Activated naive CD8-positive, alpha-beta T cell treated with anti-CD3 and anti-CD28 coated beads, Interleukin-2, amount 50 U/mL, for 24 hours (primary cell): ENCODE data around the gene GPD2.

Experiments used
- ATAC-seq: fragments of 150-1000 bp; cut with Tn5 transposase; one replicate; pipeline ENCODE4 v1.10.0; 2021
- DNase-seq: peaks from one replicate; pipeline ENCODE4 v3.0.0; 2021
- H3K27ac Mint-ChIP-seq: one replicate; pipeline ENCODE4 v1.8.0; 2021; ENCODE audit warnings: mild to moderate bottlenecking, mixed read lengths
- H3K27me3 Mint-ChIP-seq: one replicate; pipeline ENCODE4 v1.8.0; 2021; ENCODE audit warnings: mixed read lengths
- H3K36me3 Mint-ChIP-seq: one replicate; pipeline ENCODE4 v1.8.0; 2021; ENCODE audit warnings: low read depth, mixed read lengths
- H3K4me1 Mint-ChIP-seq: one replicate; pipeline ENCODE4 v1.8.0; 2021; ENCODE audit warnings: mixed read lengths
- H3K4me3 Mint-ChIP-seq: one replicate; pipeline ENCODE4 v1.8.0; 2021; ENCODE audit warnings: mild to moderate bottlenecking, moderate library complexity, mixed read lengths
- H3K9me3 Mint-ChIP-seq: one replicate; pipeline ENCODE4 v1.8.0; 2021; ENCODE audit warnings: mixed read lengths

Gene GPD2

DNA sequence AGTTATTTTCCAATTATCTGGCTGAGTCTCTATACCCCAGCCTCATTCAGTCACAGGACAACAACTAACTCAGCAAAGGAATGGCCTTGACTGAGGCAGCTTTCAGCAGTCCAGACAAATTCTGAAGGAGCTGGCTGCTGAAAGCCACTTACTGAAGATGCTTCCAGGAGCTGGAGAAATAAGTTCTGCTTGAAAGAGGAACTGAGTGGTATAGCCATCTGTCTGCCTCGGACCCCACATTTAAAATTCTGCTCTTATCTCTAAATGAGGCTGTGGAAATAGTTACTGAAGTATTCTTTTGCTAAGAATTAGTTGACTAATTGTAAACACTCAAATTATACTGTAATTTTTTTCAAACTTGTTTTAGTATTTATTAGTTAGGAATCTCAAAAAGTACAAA, 9.1 kb upstream of the GPD2 start:
- H3K9me3 Mint-ChIP-seq = no peaks in the 10 kb centered on the region
- H3K4me3 Mint-ChIP-seq = no peak overlapping the region
- ATAC-seq (no peak), DNase-seq (no peak)
- peaks cover 25% of the 10 kb centered on the region for H3K4me1 Mint-ChIP-seq
- H3K36me3 Mint-ChIP-seq = no peaks in the 10 kb centered on the region
- H3K27me3 Mint-ChIP-seq = peaks cover 8% of the 10 kb centered on the region
- H3K27ac Mint-ChIP-seq = no peak overlapping the region

DNA sequence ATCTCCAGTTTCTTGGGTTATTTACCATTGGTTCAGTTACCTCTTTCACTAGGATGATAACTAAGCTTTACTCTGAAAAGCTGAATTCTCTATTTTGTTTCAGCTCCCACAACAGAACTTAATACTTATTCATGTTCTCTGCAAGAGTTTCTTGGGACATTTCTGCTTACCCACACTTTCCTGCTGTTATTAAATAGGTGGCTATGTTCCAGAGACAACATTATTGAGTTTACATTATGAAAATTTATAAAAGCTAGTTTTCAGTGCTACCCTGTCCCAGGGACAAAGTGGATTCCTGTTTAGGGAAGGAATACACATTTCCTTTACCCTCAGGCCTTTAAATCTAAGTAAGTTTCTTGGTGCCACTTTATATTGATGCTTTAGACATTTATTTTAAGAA, 7.0 kb upstream of the GPD2 start:
- peaks cover 5% of the 10 kb centered on the region for H3K27me3 Mint-ChIP-seq
- ATAC-seq (no peak), DNase-seq (no peak)
- no peaks in the 10 kb centered on the region for H3K9me3 Mint-ChIP-seq
- H3K36me3 Mint-ChIP-seq = no peaks in the 10 kb centered on the region
- H3K4me1 Mint-ChIP-seq = peaks cover 20% of the 10 kb centered on the region
- no peak overlapping the region for H3K4me3 Mint-ChIP-seq
- H3K27ac Mint-ChIP-seq = no peak overlapping the region

DNA sequence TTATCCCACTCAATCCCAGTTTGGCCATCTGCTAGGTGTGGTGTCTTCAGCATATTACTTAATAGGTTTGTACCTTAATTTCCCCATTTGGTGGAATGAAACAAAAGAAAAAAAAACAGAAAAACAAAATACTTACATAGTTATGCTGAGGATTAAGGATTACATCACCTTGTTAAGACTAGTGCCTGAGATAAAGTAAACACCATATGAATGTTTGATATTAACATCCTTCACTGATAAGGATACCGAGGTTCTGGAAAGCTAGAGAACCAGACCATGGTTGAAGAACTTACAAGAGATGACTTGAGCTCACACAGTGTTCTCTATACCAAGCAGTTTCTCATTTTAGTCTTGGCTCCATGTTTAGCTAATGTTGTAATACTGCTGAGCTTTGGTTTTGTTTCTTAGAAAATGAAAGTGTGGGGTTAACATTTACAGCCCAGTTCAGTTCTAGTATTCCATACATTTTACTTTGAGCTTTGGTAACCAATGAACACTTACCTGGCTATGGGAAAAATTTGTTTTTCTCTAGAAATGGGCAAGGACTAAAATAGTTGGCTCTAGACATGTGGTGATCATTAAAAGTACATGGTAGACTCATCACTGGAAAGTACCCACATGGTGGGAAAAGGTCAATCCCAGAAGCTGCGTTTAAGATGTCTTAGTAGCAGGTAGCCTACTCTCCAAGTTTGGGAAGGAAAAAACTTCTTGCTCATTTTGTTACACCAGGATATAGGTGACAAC, 5.8 kb upstream of the GPD2 start:
- ATAC-seq = no peak
- Mint-ChIP-seq H3K27ac (peak overlapping the region; percentile 68), H3K4me1 (peaks cover 22% of the 10 kb centered on the region), H3K4me3 (peak overlapping the region; percentile 9), H3K27me3 (no peaks in the 10 kb centered on the region), H3K36me3 (no peaks in the 10 kb centered on the region), H3K9me3 (no peaks in the 10 kb centered on the region)
- DNase-seq = no peak

DNA sequence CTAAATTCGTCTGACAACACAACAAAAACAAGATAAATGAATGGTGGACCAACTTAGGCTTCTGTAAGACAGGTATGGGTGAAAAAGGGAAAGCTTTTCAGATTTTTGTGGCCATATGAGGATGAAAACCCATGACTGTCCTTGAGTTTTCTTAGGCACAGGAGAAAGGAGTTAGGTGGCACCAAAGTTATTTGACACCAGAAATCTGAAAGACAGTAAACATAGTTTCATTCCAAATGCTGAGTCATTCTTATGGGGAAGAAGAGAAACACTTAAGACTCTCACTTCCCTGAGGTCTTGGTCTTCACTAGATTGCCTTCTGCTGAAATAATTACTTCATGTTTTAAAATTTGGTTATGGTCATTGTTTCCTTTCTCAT, 5.2 kb upstream of the GPD2 start:
- ATAC-seq (no peak), DNase-seq (no peak)
- H3K27ac Mint-ChIP-seq = peak overlapping the region; percentile 68
- peak overlapping the region; percentile 9 for H3K4me3 Mint-ChIP-seq
- no peaks in the 10 kb centered on the region for H3K9me3 Mint-ChIP-seq
- H3K27me3 Mint-ChIP-seq = no peaks in the 10 kb centered on the region
- no peaks in the 10 kb centered on the region for H3K36me3 Mint-ChIP-seq
- H3K4me1 Mint-ChIP-seq = peaks cover 22% of the 10 kb centered on the region

DNA sequence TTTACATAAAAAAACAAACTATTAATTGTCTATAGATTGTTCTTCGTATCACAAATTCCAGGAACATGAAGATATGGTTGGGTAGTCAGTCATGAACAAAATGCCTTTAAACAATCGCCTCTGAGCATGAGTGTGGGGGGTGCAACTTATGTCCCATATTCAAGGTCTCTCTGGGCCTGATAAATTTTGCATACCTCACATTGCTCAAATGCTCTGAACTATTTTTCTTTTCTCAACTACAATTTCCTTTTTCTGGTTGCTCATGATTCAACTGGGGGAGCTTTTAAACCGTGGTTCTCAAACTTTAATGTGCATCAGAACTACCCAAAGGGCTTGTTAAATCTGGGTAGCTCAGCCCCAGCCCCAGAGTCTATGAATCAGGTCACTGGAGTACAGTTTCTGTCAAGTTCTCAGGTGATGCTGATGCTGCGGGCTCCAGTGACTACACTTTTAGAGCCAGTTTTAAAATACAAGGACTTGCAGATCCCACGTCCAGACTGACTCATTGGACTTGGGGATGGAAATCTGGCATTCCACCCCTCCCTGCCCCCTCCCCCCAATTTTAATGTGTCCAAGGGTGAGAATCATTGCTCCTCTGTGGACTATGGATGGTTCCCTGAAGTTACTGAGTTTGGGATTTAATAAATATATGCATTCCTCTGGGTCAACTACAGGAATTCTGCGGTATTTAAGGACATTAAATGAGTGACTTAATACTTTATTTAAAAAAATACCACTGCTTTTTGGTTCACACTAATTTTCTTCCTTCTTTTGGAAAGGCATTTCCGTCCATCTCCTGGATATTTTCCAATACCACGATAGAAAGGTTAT, 1.5 kb upstream of the GPD2 start:
- H3K36me3 Mint-ChIP-seq = peaks cover 16% of the 10 kb centered on the region
- ATAC-seq (no peak), DNase-seq (peak; percentile 13)
- no peaks in the 10 kb centered on the region for H3K9me3 Mint-ChIP-seq
- no peaks in the 10 kb centered on the region for H3K27me3 Mint-ChIP-seq
- H3K4me3 Mint-ChIP-seq = peak overlapping the region; percentile 97
- H3K27ac Mint-ChIP-seq = peak overlapping the region; percentile 76
- H3K4me1 Mint-ChIP-seq = peaks cover 50% of the 10 kb centered on the region

DNA sequence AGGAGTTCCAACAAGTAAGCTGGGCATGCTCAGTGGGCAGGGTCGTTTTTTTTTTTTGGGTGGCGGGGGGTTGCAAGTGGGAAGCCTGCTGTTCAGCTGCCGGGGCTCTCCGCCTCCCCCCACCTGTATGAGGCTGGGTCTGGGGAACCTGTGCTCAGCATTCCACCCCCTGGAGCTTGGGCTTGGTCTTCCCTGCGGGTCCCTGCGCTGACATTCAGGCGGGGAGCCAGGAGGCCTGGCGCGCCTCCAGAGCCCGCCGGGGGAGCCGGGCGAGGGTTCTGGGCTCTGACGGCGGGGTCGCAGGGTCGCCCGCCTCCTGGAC, 822 bp upstream of the GPD2 start:
- Mint-ChIP-seq H3K4me3 (peak overlapping the region; percentile 97), H3K27ac (peak overlapping the region; percentile 76), H3K36me3 (peaks cover 19% of the 10 kb centered on the region), H3K4me1 (peaks cover 45% of the 10 kb centered on the region), H3K9me3 (no peaks in the 10 kb centered on the region), H3K27me3 (no peaks in the 10 kb centered on the region)
- no peak for ATAC-seq
- DNase-seq = no peak

DNA sequence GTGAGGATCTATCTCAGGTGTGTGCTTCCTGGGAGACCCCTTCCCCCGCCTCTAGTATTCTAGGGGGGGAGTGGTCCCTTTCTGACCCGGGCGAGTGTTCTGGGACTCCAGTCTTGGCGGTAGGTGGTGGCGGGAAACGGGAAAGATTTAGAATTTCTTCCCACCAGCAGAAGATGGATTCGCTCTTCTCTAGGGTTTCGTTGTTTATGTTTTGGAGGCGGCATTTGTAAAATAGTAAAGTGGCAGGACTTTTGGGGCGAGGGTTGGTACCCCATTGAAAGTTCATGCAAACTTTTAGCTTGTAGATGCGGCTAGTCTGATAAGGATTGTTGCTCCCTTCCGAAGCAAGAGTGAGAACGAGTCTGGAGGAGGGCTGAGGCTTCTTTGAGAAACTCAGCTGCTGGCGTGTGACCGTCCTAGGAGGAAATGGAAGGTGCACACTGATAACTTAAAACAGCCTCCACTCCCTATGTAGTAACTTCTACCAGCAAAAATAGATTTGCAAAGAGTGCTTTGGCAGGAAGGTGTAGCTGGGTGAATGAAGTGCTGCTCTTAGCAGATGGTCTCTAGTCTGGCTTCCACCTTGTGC, 412 bp downstream of the GPD2 start:
- Mint-ChIP-seq H3K36me3 (peaks cover 21% of the 10 kb centered on the region), H3K27me3 (no peaks in the 10 kb centered on the region)
- DNase-seq = peak; percentile 15

DNA sequence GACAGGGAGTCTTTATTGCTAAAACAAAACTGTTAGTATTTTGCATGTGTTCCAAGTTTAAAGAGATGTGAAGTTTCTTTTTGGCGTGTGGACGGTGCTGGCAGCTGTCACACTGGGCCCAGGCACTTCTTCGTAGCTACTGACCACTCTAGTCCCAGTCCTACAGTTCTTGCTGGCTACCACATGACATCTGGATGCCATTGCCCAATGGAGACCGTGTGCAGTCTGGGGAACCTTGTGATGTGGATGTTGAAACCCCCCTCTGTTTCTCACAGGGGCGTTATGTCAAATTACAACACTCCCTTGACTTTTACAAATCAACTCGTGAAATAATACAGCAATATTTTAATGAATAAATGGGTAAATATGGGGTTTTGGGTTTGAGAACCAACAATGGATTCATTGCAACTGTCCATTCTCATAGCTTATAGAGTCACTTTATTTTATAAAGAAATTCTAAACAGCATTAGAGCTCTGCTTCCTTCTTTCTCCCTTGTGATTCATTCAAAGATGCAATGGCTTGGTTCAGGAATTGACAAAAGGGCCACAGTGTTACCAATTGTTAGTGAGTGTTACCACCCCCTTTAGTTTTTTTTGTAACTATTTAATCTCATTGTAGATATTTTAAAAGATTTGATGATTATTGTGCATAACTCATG, 1.2 kb downstream of the GPD2 start:
- H3K4me1 Mint-ChIP-seq = peaks cover 31% of the 10 kb centered on the region
- H3K36me3 Mint-ChIP-seq = peaks cover 21% of the 10 kb centered on the region
- H3K4me3 Mint-ChIP-seq = peak overlapping the region; percentile 97
- ATAC-seq = no peak
- H3K27me3 Mint-ChIP-seq = no peaks in the 10 kb centered on the region
- H3K9me3 Mint-ChIP-seq = no peaks in the 10 kb centered on the region
- no peak for DNase-seq
- peak overlapping the region; percentile 96 for H3K27ac Mint-ChIP-seq

More for the DNA sequence above, 412 bp downstream of the GPD2 start:
- peak overlapping the region; percentile 97 for H3K4me3 Mint-ChIP-seq
- H3K27ac Mint-ChIP-seq = peak overlapping the region; percentile 96
- no peak for ATAC-seq
- no peaks in the 10 kb centered on the region for H3K9me3 Mint-ChIP-seq
- peaks cover 33% of the 10 kb centered on the region for H3K4me1 Mint-ChIP-seq

DNA sequence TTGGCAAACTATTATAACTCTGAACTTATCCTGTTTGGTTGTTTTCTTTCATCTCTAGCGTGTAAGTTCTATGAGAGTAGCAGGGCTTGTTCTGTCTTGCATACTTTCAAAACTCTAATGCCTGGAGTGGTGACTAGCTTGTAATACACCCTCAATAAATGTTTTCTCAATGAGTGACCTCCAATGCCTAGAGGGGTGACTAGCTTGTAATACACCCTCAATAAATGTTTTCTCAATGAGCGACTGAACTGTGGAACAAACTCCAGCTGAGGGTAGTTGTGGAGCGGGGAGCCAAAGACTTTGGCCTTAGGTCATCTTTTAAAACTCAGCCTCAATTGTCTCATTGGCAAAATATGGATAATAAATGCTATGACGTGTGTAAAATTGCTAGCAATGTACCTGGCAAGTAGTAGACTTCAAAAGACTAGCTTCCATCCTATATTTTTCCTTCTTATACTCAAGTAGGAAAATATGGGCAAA, 1.8 kb downstream of the GPD2 start:
- Mint-ChIP-seq H3K27me3 (no peaks in the 10 kb centered on the region), H3K4me3 (peak overlapping the region; percentile 97), H3K27ac (peak overlapping the region; percentile 96), H3K4me1 (peaks cover 30% of the 10 kb centered on the region), H3K9me3 (no peaks in the 10 kb centered on the region), H3K36me3 (peaks cover 21% of the 10 kb centered on the region)
- ATAC-seq (no peak), DNase-seq (no peak)

DNA sequence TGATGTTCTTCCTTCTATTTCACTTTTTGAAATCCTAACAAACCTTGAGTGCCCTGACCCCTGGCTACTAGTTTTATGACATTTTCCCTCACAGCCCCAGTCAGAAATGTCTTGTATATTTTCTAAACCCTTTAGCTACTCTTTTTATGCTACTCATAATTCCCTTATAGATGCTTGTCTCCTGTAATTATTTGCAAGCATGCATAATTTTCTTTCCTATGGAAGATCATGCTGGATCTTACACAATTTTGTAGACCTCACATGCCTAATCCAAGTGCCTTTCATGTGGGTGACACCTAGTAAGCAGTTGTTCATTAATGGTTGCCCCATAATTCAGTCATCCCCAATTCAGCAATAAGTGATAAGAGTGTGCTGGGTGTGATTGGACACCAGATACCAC, 6.9 kb downstream of the GPD2 start:
- Mint-ChIP-seq H3K36me3 (peaks cover 19% of the 10 kb centered on the region), H3K27me3 (no peaks in the 10 kb centered on the region), H3K4me1 (peaks cover 28% of the 10 kb centered on the region), H3K9me3 (no peaks in the 10 kb centered on the region), H3K4me3 (no peak overlapping the region), H3K27ac (no peak overlapping the region)
- DNase-seq = no peak
- ATAC-seq = no peak

DNA sequence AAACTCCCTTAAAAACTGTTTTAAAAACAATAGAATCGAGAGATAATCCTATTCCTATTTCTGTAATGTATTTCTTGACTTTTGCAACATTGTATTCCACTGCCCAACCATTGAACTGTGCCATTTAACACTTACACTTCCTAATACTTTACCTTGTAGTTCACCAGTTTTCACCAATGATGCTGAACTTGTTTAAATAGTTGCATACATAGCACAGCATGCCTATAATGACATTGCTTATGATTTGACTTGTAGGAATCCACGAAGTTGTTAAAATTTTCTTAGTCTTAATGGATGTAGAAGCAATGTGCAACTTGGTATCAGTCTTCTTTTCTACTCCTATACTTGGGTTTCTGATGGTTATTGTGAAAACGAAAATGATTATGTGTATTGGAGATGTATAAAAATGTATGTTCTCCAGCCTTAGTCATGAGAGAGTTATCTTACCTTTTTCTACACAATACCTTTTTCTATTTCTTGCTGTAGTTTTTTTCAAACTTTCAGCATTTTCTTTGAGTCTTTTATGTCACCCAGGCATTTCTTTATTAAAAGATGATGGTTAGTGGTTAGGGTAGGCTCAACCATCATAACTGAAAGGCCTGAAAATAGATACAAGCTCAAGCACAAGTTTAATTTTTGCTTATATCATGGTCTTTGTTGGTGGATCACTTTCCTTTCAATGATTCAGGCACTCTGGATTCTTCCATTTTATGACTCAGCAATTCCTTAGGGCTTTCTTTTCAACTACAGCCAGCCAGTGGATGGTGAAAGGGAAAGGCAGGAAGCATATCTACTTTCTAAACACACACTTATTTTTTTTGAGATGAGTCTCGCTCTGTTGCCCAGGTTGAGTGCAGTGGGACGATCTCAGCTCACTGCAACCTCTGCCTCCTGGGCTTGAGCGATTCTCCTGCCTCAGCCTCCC, 9.4 kb downstream of the GPD2 start:
- DNase-seq (no peak), ATAC-seq (no peak)
- Mint-ChIP-seq H3K4me3 (no peak overlapping the region), H3K9me3 (peaks cover 7% of the 10 kb centered on the region), H3K4me1 (peaks cover 16% of the 10 kb centered on the region), H3K27ac (no peak overlapping the region), H3K36me3 (peaks cover 18% of the 10 kb centered on the region), H3K27me3 (no peaks in the 10 kb centered on the region)

DNA sequence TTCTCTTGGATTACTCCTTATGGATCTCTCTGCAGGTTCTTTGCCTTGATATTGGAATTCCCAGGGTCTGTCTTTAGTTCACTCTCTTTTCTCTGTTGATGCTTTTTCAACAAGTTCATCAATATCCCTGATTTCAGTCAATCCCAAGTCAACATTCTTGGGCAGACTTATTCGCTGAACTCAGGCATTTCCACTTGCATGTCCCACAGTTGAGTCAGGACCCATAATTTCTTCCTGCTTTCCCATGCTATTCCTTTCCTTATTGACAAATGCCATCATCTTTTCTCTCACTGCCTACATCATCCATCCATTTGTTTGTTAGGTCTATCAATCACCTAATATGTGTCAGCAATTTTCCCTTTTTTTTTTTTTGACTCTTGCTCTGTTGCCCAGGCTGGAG, 11.6 kb downstream of the GPD2 start:
- Mint-ChIP-seq H3K27ac (no peak overlapping the region), H3K9me3 (peaks cover 7% of the 10 kb centered on the region), H3K4me1 (peaks cover 19% of the 10 kb centered on the region), H3K36me3 (peaks cover 22% of the 10 kb centered on the region), H3K27me3 (no peaks in the 10 kb centered on the region), H3K4me3 (no peak overlapping the region)
- ATAC-seq (no peak), DNase-seq (no peak)

DNA sequence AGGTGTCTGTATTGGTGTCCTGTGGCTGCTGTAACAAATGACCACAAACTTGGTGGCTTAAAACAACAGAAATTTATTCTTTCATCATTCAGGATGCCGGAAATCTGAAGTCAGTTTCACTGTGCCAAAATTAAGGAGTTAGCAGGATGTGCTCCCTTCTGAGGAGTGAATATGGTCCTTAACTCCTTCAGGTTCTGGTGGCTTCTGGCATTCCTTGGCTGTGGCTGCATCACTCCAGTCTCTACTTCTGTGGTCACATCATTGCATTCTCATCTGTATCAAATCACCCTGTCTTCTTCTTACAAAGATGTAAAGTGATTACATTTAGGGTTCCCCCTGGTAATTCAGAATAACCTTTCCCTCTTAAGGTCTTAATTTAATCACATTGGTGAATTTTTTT, 12.6 kb downstream of the GPD2 start:
- Mint-ChIP-seq H3K4me1 (peaks cover 24% of the 10 kb centered on the region), H3K27ac (no peak overlapping the region), H3K36me3 (peaks cover 28% of the 10 kb centered on the region), H3K27me3 (no peaks in the 10 kb centered on the region), H3K9me3 (peaks cover 11% of the 10 kb centered on the region), H3K4me3 (no peak overlapping the region)
- DNase-seq (no peak), ATAC-seq (no peak)

DNA sequence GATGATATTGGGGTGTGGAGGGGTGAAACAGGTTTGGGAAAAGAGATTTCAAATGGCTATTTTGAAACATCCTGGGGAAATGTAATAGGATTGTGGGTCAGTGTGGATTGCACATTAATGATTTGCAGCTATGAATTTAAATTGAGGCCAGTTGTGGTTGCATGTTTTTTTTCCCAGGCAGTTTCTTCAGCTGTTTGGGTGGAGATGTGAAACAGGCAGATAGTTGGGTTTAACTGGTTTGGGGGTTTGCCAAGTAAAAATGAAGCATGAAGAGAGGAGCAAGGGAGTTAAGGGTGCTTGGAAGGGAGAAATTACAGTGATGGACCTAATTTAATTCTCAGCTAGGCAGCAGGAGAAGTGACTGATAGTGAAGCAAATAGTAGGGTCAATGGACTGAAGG, 16.8 kb downstream of the GPD2 start:
- ATAC-seq = no peak
- no peak for DNase-seq
- Mint-ChIP-seq H3K27me3 (no peaks in the 10 kb centered on the region), H3K4me3 (no peak overlapping the region), H3K27ac (peak overlapping the region; percentile 2), H3K9me3 (peaks cover 11% of the 10 kb centered on the region), H3K36me3 (peaks cover 35% of the 10 kb centered on the region), H3K4me1 (peaks cover 43% of the 10 kb centered on the region)
